Progenitor cell of endocrine pancreas (in vitro differentiated cells): ENCODE measurements around the gene HAUS8. TPM values are rescaled to one million over a fixed set of nuclear protein-coding genes. Genes with fewer than 3 reads are reported as not detected.
A peak's percentile ranks its signal among the peaks of the same experiment; 100 is the strongest.
"Not testable (repeated sequence)": the region's sequence is repeated elsewhere in the genome, so short reads cannot be mapped to it uniquely, and the experiment has no call there.

Experiments
- DNase-seq: peaks from one replicate; pipeline ENCODE4 v3.0.0; 2021; ENCODE audit warnings: low spot score; ENCODE audit not compliant: unreplicated experiment
- H3K27ac Mint-ChIP-seq: 2 replicates; pipeline ENCODE4 v1.8.0; 2021; ENCODE audit warnings: mild to moderate bottlenecking, moderate library complexity, mixed read lengths
- H3K27me3 Mint-ChIP-seq: 2 replicates; pipeline ENCODE4 v1.8.0; 2021; ENCODE audit warnings: mixed read lengths
- H3K36me3 Mint-ChIP-seq: 2 replicates; pipeline ENCODE4 v1.8.0; 2022; ENCODE audit warnings: mixed read lengths; ENCODE audit not compliant: insufficient read depth
- H3K4me1 Mint-ChIP-seq: 2 replicates; pipeline ENCODE4 v1.8.0; 2021; ENCODE audit warnings: low read depth, mixed read lengths
- H3K4me3 Mint-ChIP-seq: 2 replicates; pipeline ENCODE4 v1.8.0; 2021; ENCODE audit warnings: low read depth, mild to moderate bottlenecking, moderate library complexity, mixed read lengths
- H3K9me3 Mint-ChIP-seq: 2 replicates; pipeline ENCODE4 v1.8.0; 2021; ENCODE audit warnings: low read depth, mixed read lengths
- total RNA-seq: library from RNA; stranded (reverse); gene quantifications from 2 replicates; pipeline ENCODE4 v1.2.1, GENCODE V29; 2021
- TF ChIP-seq, protein P1 (sequence below): fragments of 200-600 bp; sonication (generic); IDR thresholded peaks from one replicate; pipeline ENCODE4 v1.5.0; 2021; ENCODE audit warnings: antibody characterized with exemption, mild to moderate bottlenecking; ENCODE audit not compliant: unreplicated experiment

Gene HAUS8
- total RNA-seq, 1 donor from 2014 or later = 17.7 TPM

DNA sequence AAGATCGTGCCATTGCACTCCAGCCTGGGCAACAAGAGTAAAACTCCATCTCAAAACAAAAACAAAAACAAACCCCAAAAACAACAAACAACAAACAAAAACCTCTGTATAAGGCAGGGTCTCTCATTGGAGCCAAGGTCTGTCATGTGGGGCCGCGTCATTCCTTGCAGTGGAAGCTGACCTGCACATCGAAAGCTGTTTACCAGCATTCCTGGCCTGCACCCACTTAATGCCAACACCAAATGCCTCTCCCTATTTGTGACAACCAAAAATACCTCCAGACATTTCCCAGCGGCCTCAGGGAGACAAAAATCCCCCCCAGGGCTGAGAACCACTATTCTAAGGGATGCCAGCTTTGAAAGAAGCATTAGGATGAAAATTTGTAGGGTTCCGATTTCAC is 49.9 kb downstream of the HAUS8 start:
- no peak for DNase-seq
- H3K36me3 Mint-ChIP-seq = peaks cover 15% of the 10 kb centered on the region
- peaks cover 8% of the 10 kb centered on the region for H3K9me3 Mint-ChIP-seq
- H3K4me3 Mint-ChIP-seq = peak overlapping the region; percentile 81
- no peak overlapping the region for H3K27ac Mint-ChIP-seq
- H3K27me3 Mint-ChIP-seq = peaks cover 11% of the 10 kb centered on the region
- TF ChIP-seq, protein P1, sequence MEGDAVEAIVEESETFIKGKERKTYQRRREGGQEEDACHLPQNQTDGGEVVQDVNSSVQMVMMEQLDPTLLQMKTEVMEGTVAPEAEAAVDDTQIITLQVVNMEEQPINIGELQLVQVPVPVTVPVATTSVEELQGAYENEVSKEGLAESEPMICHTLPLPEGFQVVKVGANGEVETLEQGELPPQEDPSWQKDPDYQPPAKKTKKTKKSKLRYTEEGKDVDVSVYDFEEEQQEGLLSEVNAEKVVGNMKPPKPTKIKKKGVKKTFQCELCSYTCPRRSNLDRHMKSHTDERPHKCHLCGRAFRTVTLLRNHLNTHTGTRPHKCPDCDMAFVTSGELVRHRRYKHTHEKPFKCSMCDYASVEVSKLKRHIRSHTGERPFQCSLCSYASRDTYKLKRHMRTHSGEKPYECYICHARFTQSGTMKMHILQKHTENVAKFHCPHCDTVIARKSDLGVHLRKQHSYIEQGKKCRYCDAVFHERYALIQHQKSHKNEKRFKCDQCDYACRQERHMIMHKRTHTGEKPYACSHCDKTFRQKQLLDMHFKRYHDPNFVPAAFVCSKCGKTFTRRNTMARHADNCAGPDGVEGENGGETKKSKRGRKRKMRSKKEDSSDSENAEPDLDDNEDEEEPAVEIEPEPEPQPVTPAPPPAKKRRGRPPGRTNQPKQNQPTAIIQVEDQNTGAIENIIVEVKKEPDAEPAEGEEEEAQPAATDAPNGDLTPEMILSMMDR = no peak
- H3K4me1 Mint-ChIP-seq = peaks cover 5% of the 10 kb centered on the region

DNA sequence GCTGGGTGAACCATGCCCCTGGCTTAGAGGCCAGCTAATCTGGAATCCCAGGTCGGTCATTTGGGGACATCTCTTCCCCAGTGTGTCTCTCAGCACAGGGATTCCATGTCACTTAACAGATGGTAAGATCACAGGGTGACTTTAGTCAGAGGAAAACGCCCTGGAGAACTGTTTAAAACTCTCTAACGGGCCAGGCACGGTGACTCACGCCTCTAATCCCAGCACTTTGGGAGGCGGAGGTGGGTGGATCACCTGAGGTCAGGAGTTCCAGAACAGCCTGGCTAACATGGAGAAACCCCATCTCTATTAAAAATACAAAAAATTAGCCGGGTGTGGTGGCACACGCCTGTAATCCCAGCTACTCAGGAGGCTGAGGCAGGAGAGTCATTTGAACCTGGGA is 50.3 kb downstream of the HAUS8 start:
- DNase-seq, H3K9me3 Mint-ChIP-seq, H3K27ac Mint-ChIP-seq, H3K4me1 Mint-ChIP-seq: not testable (repeated sequence)
- H3K4me3 Mint-ChIP-seq = peak overlapping the region; percentile 26
- peaks cover 15% of the 10 kb centered on the region for H3K36me3 Mint-ChIP-seq
- H3K27me3 Mint-ChIP-seq = peaks cover 11% of the 10 kb centered on the region

DNA sequence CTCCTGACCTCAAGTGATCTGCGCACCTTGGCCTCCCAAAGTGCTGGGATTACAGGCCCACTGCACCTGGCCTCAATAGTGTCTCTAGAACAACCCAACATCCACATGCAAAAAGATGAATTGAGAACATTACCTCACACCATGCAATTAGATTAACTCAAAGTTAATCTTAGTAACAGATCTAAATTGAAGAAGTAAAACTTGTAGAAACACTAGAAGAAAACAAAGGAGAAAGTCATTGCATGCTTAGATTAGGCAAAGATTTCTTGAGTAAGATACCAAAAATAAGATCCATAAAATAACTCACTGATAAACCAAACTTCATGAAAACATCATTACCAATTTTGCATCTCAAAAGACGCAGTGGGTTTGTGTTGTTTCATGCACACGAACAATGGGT is 51.4 kb downstream of the HAUS8 start:
- peaks cover 16% of the 10 kb centered on the region for H3K36me3 Mint-ChIP-seq
- H3K27ac Mint-ChIP-seq = no peak overlapping the region
- H3K4me3 Mint-ChIP-seq = no peak overlapping the region
- peaks cover 8% of the 10 kb centered on the region for H3K9me3 Mint-ChIP-seq
- H3K4me1 Mint-ChIP-seq = peaks cover 5% of the 10 kb centered on the region
- peaks cover 8% of the 10 kb centered on the region for H3K27me3 Mint-ChIP-seq
- TF ChIP-seq, protein P1 = no peak
- DNase-seq = no peak

DNA sequence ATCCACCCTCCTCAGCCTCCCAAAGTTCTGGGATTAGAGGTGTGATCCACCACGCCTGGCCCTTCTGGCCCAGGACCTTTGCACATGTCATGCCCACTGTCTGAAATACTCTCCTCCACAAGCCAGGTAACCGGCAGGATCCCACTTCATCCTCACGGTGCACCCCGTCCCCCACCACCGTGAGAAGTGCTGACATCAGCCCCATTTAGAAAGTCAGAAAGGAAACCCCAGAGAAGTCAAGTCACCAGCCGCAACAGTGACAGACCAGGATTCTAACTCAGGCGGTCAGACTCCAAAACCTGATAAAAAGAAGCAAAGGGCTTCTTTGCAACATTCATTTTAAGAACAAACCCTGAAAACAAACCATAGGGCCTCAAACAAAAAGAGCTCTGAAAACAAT is 52.5 kb downstream of the HAUS8 start:
- peaks cover 3% of the 10 kb centered on the region for H3K27me3 Mint-ChIP-seq
- peaks cover 5% of the 10 kb centered on the region for H3K4me1 Mint-ChIP-seq
- peaks cover 8% of the 10 kb centered on the region for H3K9me3 Mint-ChIP-seq
- no peak for DNase-seq
- no peak overlapping the region for H3K4me3 Mint-ChIP-seq
- H3K36me3 Mint-ChIP-seq = peaks cover 16% of the 10 kb centered on the region
- no peak overlapping the region for H3K27ac Mint-ChIP-seq
- TF ChIP-seq, protein P1 = no peak

DNA sequence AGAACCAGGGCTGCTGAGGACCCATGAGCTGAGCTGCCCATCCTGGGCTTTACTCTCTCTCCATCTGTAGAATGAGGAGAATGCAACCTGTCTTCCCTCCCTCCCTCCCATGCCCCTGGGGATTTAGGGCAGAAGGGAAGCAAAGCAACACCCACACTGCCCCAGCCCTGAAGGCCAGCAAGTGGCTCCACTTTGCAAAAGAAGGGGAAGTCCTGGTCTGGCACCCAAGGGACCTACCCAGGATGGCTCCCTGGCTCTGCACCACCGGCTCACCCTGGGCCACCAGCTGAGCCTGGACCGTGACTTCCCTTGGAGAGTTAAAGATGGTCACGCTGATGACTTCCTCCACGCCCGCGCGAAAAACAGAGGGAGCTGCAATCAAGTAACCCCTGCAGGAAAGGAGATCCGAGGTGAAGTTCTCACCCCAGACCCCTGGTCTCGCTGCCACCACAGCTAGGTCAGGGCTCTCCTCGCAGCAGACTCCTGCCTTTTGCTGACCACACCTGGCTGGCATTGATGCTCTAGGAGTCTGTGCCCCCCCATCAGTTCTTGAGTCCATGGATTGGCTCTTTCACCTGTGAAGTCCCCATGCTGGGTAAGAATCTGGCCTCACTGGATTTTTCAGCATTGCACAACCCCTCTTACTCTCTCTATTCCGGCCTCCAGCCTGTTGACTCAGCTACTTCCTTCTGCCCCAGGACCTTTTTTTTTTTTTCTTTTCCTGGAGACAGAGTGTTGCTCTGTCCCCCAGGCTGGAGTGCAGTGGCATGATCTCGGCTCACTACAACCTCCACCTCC is 53.3 kb downstream of the HAUS8 start:
- H3K4me1 Mint-ChIP-seq = peaks cover 5% of the 10 kb centered on the region
- DNase-seq = no peak
- peaks cover 3% of the 10 kb centered on the region for H3K27me3 Mint-ChIP-seq
- H3K27ac Mint-ChIP-seq = no peak overlapping the region
- peaks cover 8% of the 10 kb centered on the region for H3K9me3 Mint-ChIP-seq
- H3K36me3 Mint-ChIP-seq = peaks cover 16% of the 10 kb centered on the region
- TF ChIP-seq, protein P1 = no peak
- H3K4me3 Mint-ChIP-seq = no peak overlapping the region

DNA sequence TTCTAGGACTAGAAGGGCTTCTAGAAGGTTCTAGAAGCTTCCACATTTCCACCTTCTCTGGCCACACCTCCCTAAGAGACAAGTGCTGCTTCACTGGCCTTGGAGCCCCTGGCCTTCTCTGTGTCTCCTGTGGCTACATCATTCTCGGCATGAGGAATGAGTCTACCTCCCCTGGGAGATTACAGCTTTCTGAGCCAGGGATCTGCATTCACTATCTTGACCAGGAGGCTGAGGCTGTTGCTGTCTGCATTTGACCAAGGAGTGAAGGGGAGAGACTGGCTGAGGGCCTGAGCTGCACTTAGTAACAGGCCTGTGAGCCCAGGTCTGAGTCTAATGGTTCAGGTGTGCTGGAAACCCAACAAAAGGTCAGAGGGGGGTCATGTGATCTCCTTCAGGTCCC is 53.9 kb downstream of the HAUS8 start:
- no peak overlapping the region for H3K27ac Mint-ChIP-seq
- no peak overlapping the region for H3K4me3 Mint-ChIP-seq
- H3K27me3 Mint-ChIP-seq = peaks cover 3% of the 10 kb centered on the region
- DNase-seq = no peak
- H3K9me3 Mint-ChIP-seq = peaks cover 8% of the 10 kb centered on the region
- H3K4me1 Mint-ChIP-seq = peaks cover 5% of the 10 kb centered on the region
- TF ChIP-seq, protein P1 = no peak
- peaks cover 16% of the 10 kb centered on the region for H3K36me3 Mint-ChIP-seq
